GM21529 (cell line): ENCODE results near the gene MPEG1.
A peak's percentile ranks its signal among the peaks of the same experiment; 100 is the strongest.

Source experiments
- ATAC-seq: cut with Tn5 transposase; IDR thresholded peaks from one replicate; pipeline ENCODE4 v1.9.1; 2021; ENCODE audit not compliant: unreplicated experiment

MPEG1 gene

DNA sequence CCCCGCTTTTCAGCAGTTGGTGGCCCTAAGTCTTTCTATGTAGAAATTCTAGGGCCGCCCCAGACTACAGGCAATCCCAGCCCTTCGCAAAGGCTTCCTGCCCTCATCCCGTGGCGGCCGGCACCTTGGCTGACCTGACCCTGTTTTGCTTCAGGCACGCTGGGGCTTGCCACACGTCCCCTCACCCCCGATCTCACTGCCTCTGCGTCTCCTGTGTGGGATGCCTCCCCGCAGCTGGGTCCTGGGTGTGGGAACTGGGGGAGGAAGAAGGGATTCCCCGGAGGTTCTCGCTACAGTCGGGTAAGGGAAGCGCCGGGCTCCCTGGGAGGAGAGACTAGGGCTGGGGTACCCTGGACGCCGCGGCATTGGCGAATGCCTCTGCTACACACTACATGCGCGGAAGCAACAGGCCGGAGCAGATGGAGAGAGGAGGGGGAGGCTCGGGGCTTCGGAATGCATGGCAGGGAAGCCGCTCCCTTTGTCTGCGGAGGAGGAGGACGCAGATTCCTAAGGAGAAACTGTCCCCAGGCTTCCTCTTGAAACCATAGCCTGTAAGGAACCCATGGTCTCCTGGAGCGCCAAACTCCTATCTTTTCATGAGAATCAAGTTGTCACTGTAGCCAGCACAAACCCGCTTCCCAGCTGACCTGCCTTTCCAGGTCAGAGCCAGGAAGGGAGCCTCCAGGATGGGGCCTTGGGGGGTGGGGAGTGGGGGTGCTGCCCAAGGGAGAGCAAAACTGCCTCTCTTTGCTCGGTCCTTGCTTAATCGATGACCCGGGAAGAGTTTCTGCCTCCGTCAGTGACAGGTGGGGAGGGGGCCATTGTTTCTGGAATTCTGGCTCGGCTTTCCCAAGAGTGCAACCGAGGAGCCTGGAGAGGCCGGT is 39.4 kb downstream of the MPEG1 start:
- peak; percentile 8 for ATAC-seq

GRCh38 chr11:59172345-59173079 is 40.2 kb downstream of the MPEG1 start:
- peak; percentile 33 for ATAC-seq

DNA sequence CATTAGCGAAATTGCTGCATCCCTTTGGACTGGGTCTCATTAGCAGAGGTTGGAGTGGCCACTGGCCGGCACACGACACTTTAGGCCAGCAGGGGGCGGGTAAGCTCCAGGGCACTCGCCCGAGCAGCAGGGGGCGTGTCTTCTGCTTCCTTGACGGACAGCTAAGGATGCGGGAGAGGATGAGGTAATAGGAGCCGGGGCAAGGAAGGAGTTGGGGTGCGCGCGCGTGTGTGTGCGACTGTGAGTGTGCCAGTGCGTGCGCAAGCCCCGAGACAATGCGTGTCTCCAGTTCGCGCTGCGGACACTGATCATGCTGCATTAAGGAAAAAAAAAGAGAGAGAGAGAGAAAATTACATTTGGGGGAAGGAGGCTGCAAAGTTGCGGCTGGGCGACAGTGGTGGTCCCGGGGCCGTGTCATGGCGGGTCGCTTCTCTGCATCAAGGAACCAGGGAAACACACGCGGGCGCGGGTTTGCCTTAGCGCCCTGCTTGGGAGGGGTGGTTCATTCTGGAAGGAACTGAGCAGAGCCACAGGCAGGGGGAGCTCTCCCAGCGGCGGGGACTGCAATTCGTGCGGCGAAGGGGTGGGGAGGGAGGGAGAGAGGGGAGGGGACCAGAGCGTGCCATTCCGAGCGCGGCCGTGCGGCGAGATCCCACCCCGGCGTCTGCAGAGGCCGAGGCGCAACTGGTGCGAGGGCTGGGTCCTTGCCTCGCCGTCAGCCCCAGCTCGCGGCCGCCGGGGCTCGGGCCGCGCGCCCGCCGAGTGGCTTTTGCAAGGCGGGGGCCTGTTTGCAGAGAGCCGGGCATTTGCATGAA is 41.0 kb downstream of the MPEG1 start, which contains the start of gene DTX4:
TSS of gene DTX4 (plus strand) at position 625 of the 815 bp plus-strand sequence. CDS start 464 bp downstream, outside the sequence.
- ATAC-seq, result peak; percentile 74

DNA sequence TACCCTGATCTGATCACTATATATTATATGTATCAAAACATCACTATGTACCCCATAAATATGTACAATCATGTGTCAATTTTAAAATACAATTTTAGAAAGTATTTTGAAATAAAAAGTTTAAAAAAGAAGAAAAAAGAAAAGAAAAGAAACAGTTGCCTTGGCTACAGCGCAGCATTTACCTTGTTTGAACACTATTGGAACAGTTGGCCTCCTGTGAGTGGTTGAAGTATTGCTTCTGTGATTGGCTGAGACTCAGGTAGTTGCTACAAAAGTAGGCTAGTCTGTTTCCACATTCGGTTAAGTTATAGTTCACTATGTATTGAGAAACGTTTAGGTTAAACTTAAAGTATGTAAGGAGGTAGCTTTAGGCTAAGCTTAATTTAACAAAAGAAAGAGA is 48.7 kb downstream of the MPEG1 start:
- no peak for ATAC-seq
